HG02763 (cell line): ENCODE results near the gene CWC25.
"Not testable (repeated sequence)": the region's sequence is repeated elsewhere in the genome, so short reads cannot be mapped to it uniquely, and the experiment has no call there.

Experiments
- ATAC-seq: cut with Tn5 transposase; IDR thresholded peaks from one replicate; pipeline ENCODE4 v1.9.1; 2021; ENCODE audit warnings: mild to moderate bottlenecking, moderate library complexity; ENCODE audit not compliant: unreplicated experiment

CWC25 gene

DNA sequence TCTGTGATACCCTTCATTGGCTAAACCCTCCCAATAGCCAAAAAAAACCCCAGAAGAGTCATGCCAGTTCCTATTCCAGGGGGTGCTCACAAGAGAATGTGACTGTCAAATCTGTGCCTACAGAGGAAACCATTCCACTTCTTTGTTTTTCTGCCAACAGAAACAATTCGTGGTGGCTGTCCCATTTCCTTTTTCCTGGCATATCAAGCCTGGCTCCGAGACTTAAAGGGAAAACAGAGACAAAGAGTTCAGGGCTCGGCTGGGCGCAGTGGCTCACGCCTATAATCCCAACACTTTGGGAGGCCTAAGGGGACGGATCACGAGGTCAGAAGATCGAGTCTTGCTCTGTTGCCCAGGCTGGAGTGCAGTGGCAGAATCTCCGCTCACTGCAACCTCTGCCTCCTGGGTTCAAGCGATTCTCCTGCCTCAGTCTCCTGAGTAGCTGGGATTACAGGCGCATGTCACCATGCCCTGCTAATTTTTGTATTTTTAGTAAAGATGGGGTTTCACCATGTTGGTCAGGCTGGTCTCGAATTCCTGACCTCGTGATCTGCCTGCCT is 34.9 kb downstream of the CWC25 start:
- ATAC-seq: not testable (repeated sequence)

DNA sequence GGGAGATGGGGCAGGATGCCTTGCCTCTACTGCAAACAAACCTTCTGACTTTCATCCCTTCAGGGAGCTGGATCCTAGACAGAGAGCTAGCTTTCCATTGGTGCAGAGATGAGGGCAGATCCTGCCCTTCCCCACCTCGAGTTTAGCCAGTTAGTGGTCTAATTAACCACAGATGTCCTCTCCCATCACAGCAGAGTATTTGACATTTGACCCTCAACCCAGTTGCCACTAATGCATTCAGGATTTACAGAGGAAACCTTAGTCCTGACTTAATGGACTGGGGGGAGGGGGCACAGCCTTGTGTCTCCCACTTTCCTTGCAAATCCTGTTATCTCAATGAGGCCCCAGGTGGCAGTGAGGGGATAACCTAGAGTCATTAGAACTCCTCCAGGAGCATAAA is 35.9 kb downstream of the CWC25 start:
- ATAC-seq: no peak

GRCh38 chr17:38787999-38788398 is 37.1 kb downstream of the CWC25 start:
- ATAC-seq: not testable (repeated sequence)

DNA sequence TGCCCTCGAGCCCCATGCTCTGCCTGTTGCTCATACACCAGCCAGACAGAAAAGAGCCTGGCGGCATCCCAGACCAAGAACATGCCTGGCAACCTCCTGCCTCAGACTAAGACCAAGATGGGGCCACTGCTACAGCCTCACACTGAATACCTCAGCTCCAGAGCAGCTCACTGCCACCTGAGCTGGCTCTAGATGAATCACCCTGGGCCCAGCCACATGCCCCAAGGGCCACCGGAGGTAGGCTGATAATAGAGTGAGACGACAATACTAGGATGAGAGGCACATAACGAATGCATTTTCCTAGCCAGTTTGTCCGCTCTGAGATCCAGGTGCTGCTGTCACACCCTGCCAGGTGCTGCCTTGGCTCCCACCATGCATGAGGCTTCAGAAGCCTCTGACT is 38.7 kb downstream of the CWC25 start:
- ATAC-seq: no peak

- ATAC-seq: no peak
Observed at GRCh38 chr17:38783227-38783626, 41.9 kb downstream of the CWC25 start.

DNA sequence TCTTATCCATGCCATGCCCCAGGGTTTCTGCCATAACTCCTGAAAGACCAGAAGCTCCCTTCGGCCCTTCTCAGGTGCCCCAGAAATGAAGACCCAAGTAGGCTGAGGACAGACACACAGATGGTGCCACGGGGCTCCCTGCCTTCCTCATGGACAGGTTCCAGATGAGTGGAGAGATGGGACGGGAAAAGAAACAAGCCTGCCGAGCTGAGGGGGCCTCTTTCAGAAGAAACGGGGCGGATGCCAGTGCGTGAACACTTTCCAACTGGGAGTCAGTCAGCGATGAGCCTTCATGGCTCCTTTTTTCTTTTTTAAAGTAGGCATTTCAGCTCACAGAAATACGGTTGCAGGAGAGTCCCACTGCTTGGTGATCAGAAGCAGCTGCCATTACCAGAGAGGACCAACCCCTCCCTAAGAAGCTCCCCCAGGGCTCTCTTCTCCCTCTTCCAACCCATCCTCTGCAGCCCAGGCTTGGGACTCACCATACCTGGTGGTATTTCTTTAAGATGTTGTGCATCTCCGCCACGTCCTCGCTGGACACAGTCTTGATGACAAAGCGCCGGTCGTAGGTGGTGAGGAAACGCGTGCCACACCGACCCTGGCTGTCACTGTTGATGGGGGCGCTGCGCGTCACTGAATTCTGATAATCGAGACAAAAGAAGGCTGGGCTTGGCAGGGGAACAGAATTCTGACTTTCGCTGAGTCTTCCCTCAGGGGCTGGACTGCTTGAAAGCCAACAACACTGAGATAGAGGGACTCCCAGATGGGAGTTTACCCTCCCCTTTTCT is 45.0 kb downstream of the CWC25 start:
- no peak for ATAC-seq

GRCh38 chr17:38777641-38778250 is 47.4 kb downstream of the CWC25 start:
- no peak for ATAC-seq

DNA sequence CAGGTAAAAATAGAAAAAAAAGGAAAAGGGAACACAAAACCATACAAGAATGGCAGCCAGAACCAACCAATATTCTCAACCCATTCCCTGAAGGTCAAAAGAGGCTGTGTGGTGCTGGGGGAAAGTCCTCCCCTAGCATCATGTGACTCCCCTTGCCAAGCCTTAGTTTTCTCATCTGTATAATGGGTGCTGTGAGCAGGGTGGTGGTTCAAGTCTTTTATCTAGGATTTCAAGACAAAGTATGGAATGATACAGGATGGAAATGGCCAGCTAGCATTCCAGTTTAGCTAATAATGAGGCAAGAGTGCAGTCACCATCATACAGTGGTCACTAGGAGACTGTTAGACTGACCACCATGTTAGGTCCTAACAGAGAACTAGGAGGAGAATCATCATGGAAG is 51.9 kb downstream of the CWC25 start:
- no peak for ATAC-seq

GRCh38 chr17:38768417-38768816 is 56.7 kb downstream of the CWC25 start:
- no peak for ATAC-seq

DNA sequence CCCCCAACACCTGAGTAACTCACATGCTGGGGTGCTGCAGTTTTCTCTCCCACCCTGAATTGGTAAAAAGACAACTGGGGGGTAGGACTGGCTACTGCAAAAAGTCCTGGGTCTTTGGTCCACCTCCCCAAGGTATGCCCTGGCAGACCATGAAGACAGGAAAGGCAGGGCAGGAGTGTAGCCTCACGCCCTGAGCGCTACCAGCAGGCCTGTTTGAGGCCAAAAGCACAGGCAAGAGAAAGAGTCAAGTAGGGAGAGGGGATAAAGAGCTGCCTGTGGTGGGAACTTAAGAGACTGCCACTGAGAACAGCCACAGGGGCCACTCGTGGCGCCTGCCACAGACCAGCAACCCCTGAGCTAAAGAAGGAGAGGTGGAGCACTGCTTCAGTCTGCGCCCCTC is 58.8 kb downstream of the CWC25 start:
- ATAC-seq: no peak

DNA sequence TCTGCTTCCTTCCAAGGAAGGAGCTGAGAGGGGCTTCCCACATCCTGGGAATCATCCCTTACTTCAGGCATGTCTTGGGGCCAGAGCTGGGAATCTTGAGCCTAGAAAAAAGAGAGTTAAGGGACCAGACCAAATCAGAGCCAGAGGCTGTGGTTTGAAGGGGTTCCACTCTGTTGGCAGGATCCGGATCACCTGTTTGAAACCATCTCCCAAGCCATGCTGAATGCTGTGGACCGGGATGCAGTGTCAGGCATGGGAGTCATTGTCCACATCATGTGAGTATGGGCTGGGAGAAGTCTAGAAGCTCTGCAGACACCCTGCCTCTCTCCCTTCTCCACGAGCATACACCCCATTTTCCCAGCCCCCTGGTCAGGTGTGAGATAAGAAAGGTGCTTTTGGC is 62.9 kb downstream of the CWC25 start:
- no peak for ATAC-seq

GRCh38 chr17:38761612-38762011 is 63.5 kb downstream of the CWC25 start:
- no peak for ATAC-seq

GRCh38 chr17:38753071-38753506 is 72.0 kb downstream of the CWC25 start:
- ATAC-seq: no peak

- peak; percentile 88 for ATAC-seq
Observed at GRCh38 chr17:38752308-38753070, 72.6 kb downstream of the CWC25 start, which contains the start of gene PSMB3. Gene PSMB3, plus strand, starts transcription at chr17:38752741. Its CDS starts 86 bp downstream, at chr17:38752827.

DNA sequence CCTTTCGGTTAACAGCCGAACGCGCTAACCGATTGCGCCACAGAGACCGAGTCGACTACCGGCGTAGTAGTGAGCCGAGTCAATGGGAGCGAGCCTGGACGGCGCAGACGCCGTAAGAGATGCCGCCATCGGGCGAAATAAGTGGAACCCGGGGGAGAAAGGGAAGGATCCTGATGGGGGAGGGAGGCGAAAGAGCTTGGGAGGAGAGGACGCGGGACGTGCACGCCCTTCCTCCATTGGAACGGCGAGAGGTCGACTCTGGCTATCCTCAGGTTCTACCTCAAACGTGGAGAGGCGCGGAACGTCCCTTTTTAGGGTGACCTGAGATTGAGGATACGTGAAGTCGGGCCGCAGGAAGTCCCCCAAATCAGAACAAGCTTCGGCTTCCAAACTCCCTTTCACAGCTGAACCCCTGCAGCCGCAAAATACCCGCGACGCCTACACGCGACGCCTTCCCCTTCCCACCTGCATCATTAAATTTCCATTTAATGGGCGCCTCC is 73.3 kb downstream of the CWC25 start:
- ATAC-seq: no peak

GRCh38 chr17:38751144-38751807 is 73.8 kb downstream of the CWC25 start:
- ATAC-seq: no peak
